NCI-H524 (cell line): ENCODE data around the gene PDXDC1.
"Not testable (repeated sequence)": the region's sequence is repeated elsewhere in the genome, so short reads cannot be mapped to it uniquely, and the experiment has no call there.

Source experiments
- DNase-seq, 2 experiments: peaks; one replicate each; lab custom pipeline; 2025; lab: John Stamatoyannopoulos, UW

PDXDC1 gene

DNA sequence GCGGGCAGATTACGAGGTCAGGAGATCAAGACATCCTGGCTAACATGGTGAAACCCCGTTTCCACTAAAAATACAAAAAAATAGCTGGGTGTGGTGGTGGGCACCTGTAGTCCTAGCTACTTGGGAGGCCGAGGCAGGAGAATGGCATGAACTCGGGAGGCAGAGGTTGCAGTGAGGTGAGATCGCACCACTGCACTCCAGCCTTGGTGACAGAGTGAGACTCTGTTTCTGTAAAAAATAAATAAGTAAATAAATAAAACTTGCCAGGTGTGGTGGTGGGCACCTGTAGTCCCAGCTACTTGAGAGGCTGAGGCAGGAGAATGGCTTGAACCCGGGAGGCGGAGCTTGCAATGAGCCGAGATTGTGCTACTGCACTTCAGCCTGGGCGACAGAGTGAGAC lies 38.1 kb downstream of the PDXDC1 start:
- DNase-seq, result not testable (repeated sequence)

DNA sequence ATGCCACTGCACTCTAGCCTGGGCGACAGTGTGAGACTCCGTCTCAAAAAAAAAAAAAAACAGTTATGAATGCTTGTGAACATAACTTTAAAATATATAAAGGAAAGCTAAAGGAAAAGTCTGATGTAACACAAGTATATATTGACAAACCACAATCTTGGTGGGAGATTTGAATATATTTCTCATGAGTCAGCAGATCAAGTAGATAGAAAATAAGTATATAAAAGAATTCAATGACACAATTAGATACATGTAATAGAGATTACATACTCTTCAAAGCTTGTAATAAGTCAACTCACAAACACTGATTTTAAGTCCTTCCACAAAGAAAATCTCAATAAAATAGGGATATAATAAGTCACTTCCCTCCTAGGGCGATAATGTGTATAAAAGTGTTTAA lies 40.8 kb downstream of the PDXDC1 start:
- DNase-seq, result not testable (repeated sequence)

- DNase-seq, result not testable (repeated sequence)
These were observed 41.5 kb downstream of the PDXDC1 start for GRCh38 chr16:15016354-15016753.

GRCh38 chr16:15016951-15017580 lies 42.2 kb downstream of the PDXDC1 start:
- DNase-seq, result not testable (repeated sequence)

GRCh38 chr16:15021429-15021828 lies 46.6 kb downstream of the PDXDC1 start:
- not testable (repeated sequence) for DNase-seq

- peak; percentile 61 to 77 for DNase-seq
These were observed 47.4 kb downstream of the PDXDC1 start for GRCh38 chr16:15022194-15022593.

GRCh38 chr16:15023381-15024077 lies 48.7 kb downstream of the PDXDC1 start:
- DNase-seq, result not testable (repeated sequence)

DNA sequence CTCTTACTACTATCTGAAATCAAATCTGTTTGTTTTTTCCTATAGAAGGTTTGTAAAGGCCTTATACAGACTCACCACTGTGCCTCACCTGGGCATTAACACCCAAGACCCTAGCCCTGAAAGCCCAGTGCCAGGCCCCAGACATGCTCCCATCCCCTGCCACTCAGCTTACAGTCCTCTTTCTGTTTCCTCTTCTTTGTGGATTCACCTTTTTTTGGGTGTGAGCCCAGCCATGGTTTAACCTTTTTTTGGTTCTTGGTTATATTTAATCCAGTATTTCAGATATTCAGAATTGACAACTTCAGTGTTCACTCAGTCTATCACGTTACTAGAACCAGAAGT lies 50.0 kb downstream of the PDXDC1 start:
- not testable (repeated sequence) for DNase-seq

GRCh38 chr16:15025234-15025951 lies 50.6 kb downstream of the PDXDC1 start:
- not testable (repeated sequence) for DNase-seq

- DNase-seq, result not testable (repeated sequence)
These were observed 52.2 kb downstream of the PDXDC1 start for GRCh38 chr16:15027051-15027450.

DNA sequence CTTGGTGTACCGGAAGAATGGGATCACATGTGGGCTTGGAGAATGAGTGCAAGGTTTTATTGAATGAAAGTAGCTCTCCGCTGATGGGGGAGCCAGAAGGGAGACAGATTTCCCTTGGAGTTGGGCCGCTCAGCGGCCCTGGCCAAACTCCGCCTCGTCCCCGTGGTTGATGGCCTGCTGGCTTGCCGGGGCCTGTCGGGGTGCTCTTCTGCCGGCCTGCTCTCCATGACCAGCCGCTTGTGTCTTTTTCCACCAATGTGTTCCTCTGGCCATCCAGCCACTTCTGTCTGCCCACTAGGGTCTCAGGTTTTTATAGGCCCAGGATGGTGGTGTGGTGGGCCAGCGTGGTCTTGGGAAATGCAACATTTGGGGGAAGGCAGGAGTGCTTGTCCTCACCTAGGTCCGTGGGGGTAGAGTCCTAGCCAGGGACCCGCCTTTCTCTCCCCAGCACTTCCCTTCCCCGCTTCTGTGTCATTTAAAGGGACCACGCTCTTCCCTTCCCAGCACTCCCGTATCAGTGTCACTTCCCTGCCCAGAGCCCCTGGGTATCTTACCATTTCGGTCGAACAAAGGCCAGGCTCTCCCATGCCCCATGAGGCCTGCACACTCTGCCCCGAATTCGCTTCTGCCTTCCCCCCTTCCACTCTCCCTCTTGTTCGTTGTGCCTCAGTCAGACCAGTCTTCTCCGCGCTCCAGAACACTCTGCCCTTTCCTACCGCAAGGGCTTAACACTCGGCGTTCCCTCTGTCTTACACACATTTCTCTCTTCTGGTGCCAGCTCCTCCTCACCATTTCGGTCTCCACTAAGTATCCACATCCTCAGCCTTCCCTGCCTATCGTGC lies 52.9 kb downstream of the PDXDC1 start:
- not testable (repeated sequence) for DNase-seq

DNA sequence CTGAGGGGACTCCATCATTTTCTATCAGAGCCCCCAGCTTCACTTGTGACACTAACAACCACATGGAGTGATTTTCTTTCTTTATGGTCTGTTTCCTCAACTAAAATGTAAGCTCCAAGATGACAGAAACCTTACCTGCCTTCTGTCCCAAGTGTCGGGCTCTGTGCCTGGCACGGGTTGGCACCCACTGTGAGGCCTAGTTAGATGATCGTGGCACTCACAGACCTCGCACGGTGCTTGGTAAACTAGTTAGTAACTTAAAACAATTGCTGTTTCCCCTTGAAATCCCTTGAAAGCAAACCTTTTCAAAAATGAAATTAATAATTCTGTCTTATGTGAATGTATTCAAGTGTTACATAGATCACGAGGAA lies 53.5 kb downstream of the PDXDC1 start:
- not testable (repeated sequence) for DNase-seq

DNA sequence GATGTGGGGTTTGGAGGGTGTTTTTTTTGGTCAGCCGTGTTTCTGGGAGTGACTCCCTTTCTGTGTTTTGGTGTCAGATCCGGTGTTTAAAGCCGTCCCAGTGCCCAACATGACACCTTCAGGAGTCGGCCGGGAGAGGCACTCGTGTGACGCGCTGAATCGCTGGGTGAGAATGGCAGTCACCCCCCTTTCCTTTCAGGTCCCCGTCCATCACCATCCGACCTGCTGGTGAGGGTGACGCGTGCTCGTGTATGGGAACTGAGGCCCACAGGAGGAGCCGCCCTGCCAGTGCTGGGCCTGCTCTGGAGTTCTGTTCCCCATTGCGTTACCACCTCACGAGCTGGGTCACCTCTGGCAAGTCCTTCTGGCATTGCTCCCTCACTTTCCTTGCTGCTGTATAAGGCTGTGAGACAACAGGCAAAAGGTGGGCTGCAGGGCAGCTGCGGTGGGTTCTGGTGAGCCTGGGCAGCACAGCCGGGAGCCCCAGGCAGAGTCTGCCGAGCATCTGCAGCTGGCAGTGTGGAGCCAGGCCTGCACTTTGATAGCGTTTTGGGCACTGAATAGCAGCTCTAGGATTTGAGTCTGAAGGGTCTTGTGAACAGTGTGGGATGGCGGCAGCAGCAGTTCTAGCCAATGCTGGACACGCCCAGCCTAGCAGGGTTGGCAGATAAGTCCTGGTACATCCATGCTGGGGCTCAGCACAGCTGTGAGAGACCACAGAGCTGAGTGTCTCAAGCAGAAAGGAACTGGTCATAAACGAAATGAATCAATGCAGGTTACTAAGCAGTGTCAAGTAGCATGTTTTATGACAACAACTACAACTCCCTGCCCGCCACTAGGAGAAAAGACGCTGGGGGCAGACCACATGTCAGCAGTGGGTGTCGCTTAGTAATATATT lies 54.2 kb downstream of the PDXDC1 start:
- DNase-seq, result not testable (repeated sequence)

DNA sequence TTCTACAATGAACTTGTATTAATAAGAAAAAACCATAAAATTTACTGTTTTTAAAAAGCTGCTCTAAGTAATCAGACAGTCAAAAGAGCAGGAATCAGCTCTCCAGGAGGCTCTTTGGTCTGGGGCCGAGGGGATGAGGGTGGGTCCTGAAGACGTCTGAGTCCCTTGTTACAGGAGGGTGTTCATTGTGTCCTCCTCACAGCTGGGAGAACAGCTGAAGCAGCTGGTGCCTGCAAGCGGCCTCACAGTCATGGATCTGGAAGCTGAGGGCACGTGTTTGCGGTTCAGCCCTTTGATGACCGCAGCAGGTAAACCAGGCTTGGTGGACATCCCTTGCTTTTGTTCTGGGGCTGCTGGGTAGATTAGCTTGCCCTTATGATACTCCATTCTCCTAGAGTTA lies 54.9 kb downstream of the PDXDC1 start:
- peak in 1 of 2 experiments; percentile 14 for DNase-seq

DNA sequence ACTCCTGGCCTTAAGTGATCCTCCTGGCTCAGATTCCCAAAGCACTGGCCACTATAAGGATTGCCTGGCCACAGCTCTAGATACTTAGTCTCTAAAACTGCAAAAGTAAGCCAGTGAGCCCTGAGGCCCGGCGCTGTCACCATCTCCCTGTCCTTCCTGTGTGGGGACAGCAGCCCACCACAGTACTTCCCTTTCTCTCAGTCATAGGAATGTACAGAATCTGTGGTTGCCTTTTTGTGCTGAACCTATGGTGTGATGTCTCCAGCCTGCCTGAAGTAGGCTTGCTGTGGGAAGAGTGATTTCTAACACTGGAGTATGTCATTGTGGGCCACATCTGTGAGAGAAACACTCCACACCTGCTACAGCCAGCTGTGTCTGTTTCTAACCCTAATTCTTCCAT lies 56.4 kb downstream of the PDXDC1 start:
- no peak for DNase-seq

- no peak for DNase-seq
These were observed 56.8 kb downstream of the PDXDC1 start for GRCh38 chr16:15031586-15031985.

- DNase-seq, result no peak
These were observed 57.9 kb downstream of the PDXDC1 start for GRCh38 chr16:15032547-15033308.

GRCh38 chr16:15033309-15033707 lies 58.5 kb downstream of the PDXDC1 start:
- DNase-seq, result no peak

- DNase-seq, result no peak
These were observed 59.7 kb downstream of the PDXDC1 start for GRCh38 chr16:15034266-15035162.
